CD4-positive, CD25-positive, alpha-beta regulatory T cell (primary cell): ENCODE measurements around the gene ITSN1. TPM values are rescaled to one million over a fixed set of nuclear protein-coding genes. Genes with fewer than 3 reads are reported as not detected.

Experiments
- ATAC-seq, 2 donors: fragments of 150-1000 bp; cut with Tn5 transposase; one replicate each; pipeline ENCODE4 v1.10.0; 2021; ENCODE audit warnings: low read depth in 2 of 2, moderate number of reproducible peaks in 2 of 2, moderate library complexity in 1 of 2
- DNase-seq, 3 donors: peaks; one replicate each; pipeline versions ENCODE4 v3.0.0 to v3.0.0-alpha.2; 2012 to 2022; ENCODE audit warnings: mixed read lengths in 1 of 3
- H3K27ac ChIP-seq: one replicate; pipeline ENCODE4 v1.7.0; 2013; ENCODE audit warnings: mild to moderate bottlenecking, low read length; ENCODE audit not compliant: insufficient read depth, poor library complexity, severe bottlenecking
- H3K27me3 ChIP-seq: one replicate; pipeline ENCODE4 v1.7.0; 2013; ENCODE audit warnings: low read length; ENCODE audit not compliant: control insufficient read depth, insufficient read depth
- H3K36me3 ChIP-seq: one replicate; pipeline ENCODE4 v1.7.0; 2013; ENCODE audit warnings: mild to moderate bottlenecking, low read length, moderate library complexity; ENCODE audit not compliant: control insufficient read depth, insufficient read depth
- H3K4me1 ChIP-seq: 2 replicates; pipeline ENCODE4 v1.7.0; 2013; ENCODE audit warnings: mild to moderate bottlenecking, low read length; ENCODE audit not compliant: insufficient read depth, control insufficient read depth, poor library complexity, severe bottlenecking
- H3K4me3 ChIP-seq: one replicate; pipeline ENCODE4 v1.7.0; 2013; ENCODE audit warnings: low read depth, mild to moderate bottlenecking, low read length, moderate library complexity
- H3K9me3 ChIP-seq, 2 experiments: 1 replicate in 1 of 2; 2 replicates in 1 of 2; pipeline ENCODE4 v1.7.0; 2013; ENCODE audit warnings: low read length in 2 of 2, mild to moderate bottlenecking in 1 of 2, moderate library complexity in 1 of 2; ENCODE audit not compliant: control insufficient read depth in 2 of 2
- H3K27ac Mint-ChIP-seq, 3 donors: one replicate each; pipeline ENCODE4 v1.8.0; 2020 to 2022; ENCODE audit warnings: mild to moderate bottlenecking in 3 of 3, mixed read lengths in 3 of 3, moderate library complexity in 2 of 3
- H3K27me3 Mint-ChIP-seq: one replicate; pipeline ENCODE4 v1.8.0; 2022; ENCODE audit warnings: mild to moderate bottlenecking, mixed read lengths
- H3K36me3 Mint-ChIP-seq: one replicate; pipeline ENCODE4 v1.8.0; 2020; ENCODE audit warnings: mixed read lengths
- H3K4me1 Mint-ChIP-seq, 4 donors: one replicate each; pipeline ENCODE4 v1.8.0; 2020 to 2022; ENCODE audit warnings: mixed read lengths in 4 of 4, mild to moderate bottlenecking in 1 of 4
- H3K4me3 Mint-ChIP-seq, 4 donors: one replicate each; pipeline ENCODE4 v1.8.0; 2020 to 2022; ENCODE audit warnings: mild to moderate bottlenecking in 4 of 4, mixed read lengths in 4 of 4, moderate library complexity in 3 of 4
- H3K9me3 Mint-ChIP-seq, 7 donors: one replicate each; pipeline ENCODE4 v1.8.0; 2020 to 2022; ENCODE audit warnings: mixed read lengths in 7 of 7, mild to moderate bottlenecking in 3 of 7, moderate library complexity in 2 of 7
- polyA plus RNA-seq, 4 donors: library from polyadenylated mRNA; unstranded; fragments of 300-500 nt; fragmentation: Illumina TruSeq; gene quantifications; one replicate each; pipeline ENCODE4 v1.2.3, GENCODE V29; 2021
- total RNA-seq: library from RNA; stranded (reverse); gene quantifications from one replicate; pipeline ENCODE4 v1.2.3, GENCODE V29; 2022

ITSN1 gene
- total and polyA plus RNA-seq, 5 donors from 2014 or later: 0.17 to 1.1 (median 0.44) TPM

GRCh38 chr21:33886321-33886720 is 244.0 kb downstream of the ITSN1 start:
- no peaks in the 10 kb centered on the region for H3K9me3 ChIP-seq
- H3K36me3 Mint-ChIP-seq: no peaks in the 10 kb centered on the region
- H3K27me3 ChIP-seq: peaks cover 3% of the 10 kb centered on the region
- H3K4me3 ChIP-seq: no peak overlapping the region
- ATAC-seq (no peak), DNase-seq (no peak)
- no peaks in the 10 kb centered on the region for H3K36me3 ChIP-seq
- no peak overlapping the region for H3K27ac ChIP-seq
- no peaks in the 10 kb centered on the region for H3K4me1 ChIP-seq
- H3K4me1 Mint-ChIP-seq: no peaks in the 10 kb centered on the region
- peaks cover 9% of the 10 kb centered on the region for H3K27me3 Mint-ChIP-seq
- H3K27ac Mint-ChIP-seq: no peak overlapping the region
- no peak overlapping the region for H3K4me3 Mint-ChIP-seq
- no peaks in the 10 kb centered on the region for H3K9me3 Mint-ChIP-seq

GRCh38 chr21:33890187-33890586 is 247.9 kb downstream of the ITSN1 start:
- Histone ChIP-seq H3K4me3 (no peak overlapping the region), H3K9me3 (no peaks in the 10 kb centered on the region), H3K4me1 (peaks cover 5% of the 10 kb centered on the region), H3K36me3 (no peaks in the 10 kb centered on the region), H3K27me3 (peaks cover 3% of the 10 kb centered on the region), H3K27ac (no peak overlapping the region)
- no peak for DNase-seq
- Mint-ChIP-seq H3K27me3 (peaks cover 9% of the 10 kb centered on the region), H3K36me3 (no peaks in the 10 kb centered on the region), H3K4me1 (peaks cover 0 to 11% (median 5%) of the 10 kb centered on the region in 4 donors), H3K4me3 (no peak overlapping the region), H3K9me3 (no peaks in the 10 kb centered on the region), H3K27ac (no peak overlapping the region)
- ATAC-seq: no peak

GRCh38 chr21:33892853-33893252 is 250.6 kb downstream of the ITSN1 start:
- Histone ChIP-seq H3K9me3 (no peaks in the 10 kb centered on the region), H3K4me3 (no peak overlapping the region), H3K4me1 (peaks cover 6% of the 10 kb centered on the region), H3K36me3 (no peaks in the 10 kb centered on the region), H3K27ac (no peak overlapping the region), H3K27me3 (peaks cover 3% of the 10 kb centered on the region)
- H3K4me1 Mint-ChIP-seq: peaks cover 0 to 16% (median 6%) of the 10 kb centered on the region in 4 donors
- no peak overlapping the region for H3K27ac Mint-ChIP-seq
- no peak overlapping the region for H3K4me3 Mint-ChIP-seq
- peaks cover 9% of the 10 kb centered on the region for H3K27me3 Mint-ChIP-seq
- H3K9me3 Mint-ChIP-seq: no peaks in the 10 kb centered on the region
- H3K36me3 Mint-ChIP-seq: no peaks in the 10 kb centered on the region
- DNase-seq: no peak
- no peak for ATAC-seq

- H3K27me3 Mint-ChIP-seq: peaks cover 9% of the 10 kb centered on the region
- no peak overlapping the region for H3K4me3 Mint-ChIP-seq
- Histone ChIP-seq H3K36me3 (no peaks in the 10 kb centered on the region), H3K27me3 (peaks cover 3% of the 10 kb centered on the region), H3K9me3 (no peaks in the 10 kb centered on the region), H3K4me1 (peaks cover 6% of the 10 kb centered on the region), H3K4me3 (no peak overlapping the region), H3K27ac (no peak overlapping the region)
- DNase-seq (no peak), ATAC-seq (no peak)
- no peaks in the 10 kb centered on the region for H3K36me3 Mint-ChIP-seq
- no peaks in the 10 kb centered on the region for H3K9me3 Mint-ChIP-seq
- no peak overlapping the region for H3K27ac Mint-ChIP-seq
- H3K4me1 Mint-ChIP-seq: peaks cover 0 to 16% (median 6%) of the 10 kb centered on the region in 4 donors
Observed at GRCh38 chr21:33893917-33894316, 251.6 kb downstream of the ITSN1 start.

- DNase-seq (peak in 2 of 3 donors; percentile 43 to 73), ATAC-seq (peak; percentile 79)
- Mint-ChIP-seq H3K36me3 (peaks cover 3% of the 10 kb centered on the region), H3K4me3 (peak overlapping the region in 2 of 4 donors; percentile 78 to 83), H3K9me3 (no peaks in the 10 kb centered on the region), H3K27me3 (peaks cover 4% of the 10 kb centered on the region), H3K27ac (peak overlapping the region; percentile 13 to 77 (median 53)), H3K4me1 (peaks cover 0 to 16% (median 6%) of the 10 kb centered on the region in 4 donors)
- H3K27ac ChIP-seq: no peak overlapping the region
- H3K36me3 ChIP-seq: no peaks in the 10 kb centered on the region
- H3K27me3 ChIP-seq: peaks cover under 1% of the 10 kb centered on the region
- H3K9me3 ChIP-seq: no peaks in the 10 kb centered on the region
- peaks cover 6% of the 10 kb centered on the region for H3K4me1 ChIP-seq
- H3K4me3 ChIP-seq: no peak overlapping the region
Observed at GRCh38 chr21:33894736-33895288, 252.5 kb downstream of the ITSN1 start.

GRCh38 chr21:33895356-33895755 is 253.1 kb downstream of the ITSN1 start:
- peak overlapping the region in 1 of 3 donors; percentile 53 for H3K27ac Mint-ChIP-seq
- peak overlapping the region in 2 of 4 donors; percentile 42 to 78 for H3K4me3 Mint-ChIP-seq
- peaks cover 0 to 16% (median 6%) of the 10 kb centered on the region in 4 donors for H3K4me1 Mint-ChIP-seq
- H3K4me3 ChIP-seq: no peak overlapping the region
- no peaks in the 10 kb centered on the region for H3K9me3 Mint-ChIP-seq
- DNase-seq (no peak), ATAC-seq (no peak)
- H3K4me1 ChIP-seq: peaks cover 6% of the 10 kb centered on the region
- no peaks in the 10 kb centered on the region for H3K9me3 ChIP-seq
- peaks cover 3% of the 10 kb centered on the region for H3K27me3 Mint-ChIP-seq
- no peaks in the 10 kb centered on the region for H3K27me3 ChIP-seq
- no peaks in the 10 kb centered on the region for H3K36me3 ChIP-seq
- peaks cover 6% of the 10 kb centered on the region for H3K36me3 Mint-ChIP-seq
- no peak overlapping the region for H3K27ac ChIP-seq

GRCh38 chr21:33896691-33897090 is 254.4 kb downstream of the ITSN1 start:
- Histone ChIP-seq H3K27me3 (no peaks in the 10 kb centered on the region), H3K4me1 (peaks cover 6% of the 10 kb centered on the region), H3K27ac (no peak overlapping the region), H3K9me3 (no peaks in the 10 kb centered on the region), H3K4me3 (no peak overlapping the region), H3K36me3 (peaks cover 4% of the 10 kb centered on the region)
- Mint-ChIP-seq H3K36me3 (peaks cover 11% of the 10 kb centered on the region), H3K9me3 (no peaks in the 10 kb centered on the region), H3K4me3 (no peak overlapping the region), H3K27me3 (no peaks in the 10 kb centered on the region), H3K4me1 (peaks cover 5 to 21% (median 9%) of the 10 kb centered on the region in 4 donors), H3K27ac (peak overlapping the region in 1 of 3 donors; percentile 33)
- ATAC-seq (no peak), DNase-seq (no peak)

- H3K4me3 ChIP-seq: no peak overlapping the region
- DNase-seq (no peak), ATAC-seq (no peak)
- no peaks in the 10 kb centered on the region for H3K27me3 Mint-ChIP-seq
- no peak overlapping the region for H3K27ac Mint-ChIP-seq
- H3K36me3 ChIP-seq: peaks cover 8% of the 10 kb centered on the region
- no peak overlapping the region for H3K27ac ChIP-seq
- H3K27me3 ChIP-seq: no peaks in the 10 kb centered on the region
- H3K4me3 Mint-ChIP-seq: no peak overlapping the region
- peaks cover 14% of the 10 kb centered on the region for H3K36me3 Mint-ChIP-seq
- peaks cover 7 to 23% (median 10%) of the 10 kb centered on the region in 4 donors for H3K4me1 Mint-ChIP-seq
- no peaks in the 10 kb centered on the region for H3K9me3 ChIP-seq
- H3K9me3 Mint-ChIP-seq: no peaks in the 10 kb centered on the region
- H3K4me1 ChIP-seq: peaks cover 6% of the 10 kb centered on the region
Observed at GRCh38 chr21:33897098-33897497, 254.8 kb downstream of the ITSN1 start.
